ENCODE measurements around the gene GABRD. TPM values are rescaled to one million over a fixed set of nuclear protein-coding genes. Genes with fewer than 3 reads are reported as not detected.

GABRD gene
- total and polyA plus RNA-seq, 2 of the 13 experiments (the other 11 are each of a cell fraction or from before 2014, with no cell fraction given) = not detected

GRCh38 chr1:2080140-2080539, 61.0 kb downstream of the GABRD start:
- H3K27me3 ChIP-seq (ENCODE audit: control insufficient read depth in 1 of 2, insufficient read depth in 2 of 2, low read length in 2 of 2) = no peaks in the 10 kb centered on the region
- no peak overlapping the region for H3K9ac ChIP-seq (ENCODE audit: insufficient read depth, low read depth, low read length)
- peaks cover 8% of the 10 kb centered on the region for H3K79me2 ChIP-seq (ENCODE audit: insufficient read depth, low read length)
- intact Hi-C loops (cut with micrococcal nuclease; ENCODE audit: unreplicated experiment) (no loop called here), in situ Hi-C loops (cut with HindIII; ENCODE audit: extremely low pct_ligation_motif_present, low pct_unique_long_range_greater_than_20kb) (no loop called here)
- ChIA-PET POLR2A (no interaction called here), CTCF (ENCODE audit: low intra/inter-chr PET ratio, low total read pairs) (no interaction called here)
- ATAC-seq = no peak
- WGBS (ENCODE audit: low lambda C conversion rate) = 94% methylated on average over 16 of the region's 16 CpGs
- H3K36me3 ChIP-seq (replicated peaks in 1 of 2; ENCODE audit: control insufficient read depth in 1 of 2, insufficient read depth in 2 of 2, low read length in 2 of 2) = peaks cover 2 to 12% of the 10 kb centered on the region in 2 experiments; a peak in 4 of 5 replicates
- TF ChIP-seq ZNF317 (CRISPR knock-in tag; IDR thresholded peaks at IDR 0.05) = no peak
- no peak for TF ChIP-seq SMARCE1 (IDR thresholded peaks at IDR 0.05; ENCODE audit: borderline replicate concordance)
- no peak for TF ChIP-seq PLSCR1 (CRISPR knock-in tag; IDR thresholded peaks at IDR 0.05; ENCODE audit: borderline replicate concordance)
- TF ChIP-seq CHCHD3 (CRISPR knock-in tag; IDR thresholded peaks at IDR 0.05) = no peak
- TF ChIP-seq SRSF1 (optimal IDR thresholded peaks at IDR 0.05; ENCODE audit: low read depth, low read length) = no peak
- no peak for TF ChIP-seq SP4 (CRISPR knock-in tag; IDR thresholded peaks at IDR 0.05)
- no peak for TF ChIP-seq MIXL1 (CRISPR knock-in tag; IDR thresholded peaks at IDR 0.05)
- TF ChIP-seq ZBTB46 (CRISPR knock-in tag; IDR thresholded peaks at IDR 0.05; ENCODE audit: borderline replicate concordance) = no peak
- TF ChIP-seq ZNF776 (CRISPR knock-in tag; IDR thresholded peaks at IDR 0.05) = no peak
- no peak for TF ChIP-seq ZNF580 (CRISPR knock-in tag; IDR thresholded peaks at IDR 0.05; ENCODE audit: borderline replicate concordance, low read depth)
- no peak for TF ChIP-seq SATB2 (CRISPR knock-in tag; IDR thresholded peaks at IDR 0.05)
- no peak for TF ChIP-seq ZFY (CRISPR knock-in tag; IDR thresholded peaks at IDR 0.05)
- no peak for TF ChIP-seq SIX1 (CRISPR knock-in tag; IDR thresholded peaks at IDR 0.05; ENCODE audit: borderline replicate concordance)
- TF ChIP-seq ZNF260 (CRISPR knock-in tag; IDR thresholded peaks at IDR 0.05; ENCODE audit: borderline replicate concordance, low read depth) = no peak
- TF ChIP-seq ZNF672 (CRISPR knock-in tag; IDR thresholded peaks at IDR 0.05) = no peak
- no peak for TF ChIP-seq ZSCAN29 (CRISPR knock-in tag; conservative IDR thresholded peaks at IDR 0.05)
- TF ChIP-seq NFRKB (IDR thresholded peaks at IDR 0.05) = no peak
- no peak for TF ChIP-seq MTF2 (CRISPR knock-in tag; IDR thresholded peaks at IDR 0.05; ENCODE audit: borderline replicate concordance)
- TF ChIP-seq ZNF574 (CRISPR knock-in tag; IDR thresholded peaks at IDR 0.05) = no peak
- TF ChIP-seq ZNF264 (CRISPR knock-in tag; IDR thresholded peaks at IDR 0.05) = no peak
- no peak overlapping the region for H2AFZ ChIP-seq (ENCODE audit: low read length)
- no peak for DNase-seq (ENCODE audit: low spot score)
- H3K9me3 ChIP-seq (ENCODE audit: low read length) = peaks cover 18% of the 10 kb centered on the region
- no TSS peak for BruUV-seq (replicated peaks)
- no peaks in the 10 kb centered on the region for H3K4me1 ChIP-seq (ENCODE audit: insufficient read depth, low read length)
- no peak overlapping the region for H3K27ac ChIP-seq (ENCODE audit: extremely low read length, insufficient read depth, low read length)
- no peaks in the 10 kb centered on the region for H4K20me1 ChIP-seq (ENCODE audit: insufficient read depth, low read length)
- H3K4me3 ChIP-seq (replicated peaks in 1 of 3; ENCODE audit: insufficient read depth in 1 of 3, low read depth in 2 of 3, low read length in 3 of 3) = no peak overlapping the region
- H3K4me2 ChIP-seq (ENCODE audit: low read depth, low read length) = no peak overlapping the region
- FAIRE-seq = no peak

Data from HepG2 (cell line).